Measurements from ENCODE around the gene ABCB6.
A peak's percentile ranks its signal among the peaks of the same experiment; 100 is the strongest.

Gene ABCB6

GRCh38 chr2:219165058-219165911, 53.5 kb downstream of the ABCB6 start:
- no peak for DNase-seq

- DNase-seq: no peak
Measured at GRCh38 chr2:219163156-219163555, 55.6 kb downstream of the ABCB6 start.

GRCh38 chr2:219161097-219161496, 57.7 kb downstream of the ABCB6 start:
- DNase-seq: no peak

GRCh38 chr2:219160186-219161017, 58.4 kb downstream of the ABCB6 start, which contains the start of gene NHEJ1:
NHEJ1 (minus strand) TSS chr2:219160815; CDS start chr2:219158362, 2,453 bp downstream.
- peak; percentile 65 to 78 for DNase-seq

Measured in NCI-H187 (cell line).